BE2C (cell line): ENCODE data around the gene LILRA5. TPM values are rescaled to one million over a fixed set of nuclear protein-coding genes. Genes with fewer than 3 reads are reported as not detected.
"Not testable (repeated sequence)": the region's sequence is repeated elsewhere in the genome, so short reads cannot be mapped to it uniquely, and the experiment has no call there.

Experiments
- DNase-seq: peaks from one replicate; pipeline ENCODE4 v3.0.0-alpha.2; 2020
- H3K27me3 ChIP-seq: fragments of 250-450 bp; sonication (Bioruptor Pico); 2 replicates; pipeline ENCODE4 v1.5.1; 2020; ENCODE audit warnings: mild to moderate bottlenecking
- H3K36me3 ChIP-seq: fragments of 250-450 bp; sonication (Bioruptor Pico); 2 replicates; pipeline ENCODE4 v1.5.1; 2020; ENCODE audit warnings: mild to moderate bottlenecking
- H3K4me1 ChIP-seq: fragments of 250-450 bp; sonication (Bioruptor Pico); 2 replicates; pipeline ENCODE4 v1.5.1; 2020
- H3K4me3 ChIP-seq: 2 replicates; pipeline ENCODE4 v1.5.1; 2011; ENCODE audit warnings: low read depth, low read length
- H3K9me3 ChIP-seq: fragments of 250-450 bp; sonication (Bioruptor Pico); 2 replicates; pipeline ENCODE4 v1.5.1; 2020
- polyA plus RNA-seq: library from polyadenylated mRNA; unstranded; fragments of >200 nt; gene quantifications from one replicate; pipeline ENCODE4 v1.2.1, GENCODE V29; 2012; ENCODE audit warnings: low read depth, missing spikeins; ENCODE audit not compliant: insufficient read length, insufficient read depth
- TF ChIP-seq, protein P1 (sequence below): IDR thresholded peaks from 2 replicates; pipeline ENCODE4 v1.5.1; 2012; ENCODE audit warnings: mild to moderate bottlenecking, low read depth, low read length

LILRA5 gene
- not detected for polyA plus RNA-seq

DNA sequence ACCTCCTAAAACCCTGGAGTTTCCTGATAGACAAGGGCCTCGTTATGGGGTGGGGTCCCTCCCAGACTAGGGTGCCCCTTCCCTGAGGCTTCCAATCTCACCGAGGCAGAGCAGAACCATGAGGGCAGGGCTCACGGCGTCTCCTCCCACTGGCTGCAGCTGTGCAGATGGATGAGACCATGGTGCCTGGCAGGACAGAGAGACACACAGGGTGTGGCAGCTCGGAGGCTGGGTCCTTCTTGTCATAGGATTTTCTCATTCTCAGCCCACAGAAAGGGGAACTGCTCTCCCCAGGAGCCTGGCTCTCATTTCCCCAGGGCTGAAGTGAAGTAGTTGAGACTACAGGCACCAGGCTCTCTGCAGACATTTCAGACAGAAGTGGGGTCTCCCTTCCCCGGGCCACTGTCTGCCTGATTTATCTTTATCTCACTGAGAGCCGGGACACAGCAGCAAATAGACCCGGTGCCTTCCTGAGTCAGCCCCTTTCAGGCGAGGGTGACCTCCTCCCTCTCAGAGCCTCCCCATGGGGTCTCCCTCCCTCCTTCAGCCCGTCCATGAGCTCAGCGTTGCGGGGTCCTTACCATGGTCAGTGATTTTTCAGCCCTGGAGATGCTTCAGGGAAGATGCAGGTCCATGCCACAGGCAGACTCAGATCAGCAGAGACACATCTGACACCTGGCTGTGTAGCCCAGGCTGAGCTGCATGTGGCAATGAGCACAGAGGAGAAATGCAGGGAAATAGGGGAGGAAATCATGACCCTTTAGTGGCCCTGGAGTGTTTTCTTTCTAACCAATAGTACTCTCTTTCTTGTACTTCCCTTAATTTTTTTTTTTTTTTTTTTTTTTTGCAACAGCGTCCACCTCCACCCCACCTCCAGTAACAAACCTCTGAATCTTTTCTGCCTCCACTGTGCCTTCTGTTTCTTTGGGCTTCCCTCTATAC lies at the start of gene LILRA5:
LILRA5 (minus strand) TSS at position 731 of the 942 bp plus-strand sequence; CDS start at position 584, 147 bp downstream.
- H3K27me3 ChIP-seq: peaks cover 21% of the 10 kb centered on the region
- no peak within 1 kb of the TSS for H3K4me3 ChIP-seq
- H3K4me1 ChIP-seq: no peaks in the 10 kb centered on the region
- no peaks in the 10 kb centered on the region for H3K36me3 ChIP-seq
- DNase-seq: no peak
- H3K9me3 ChIP-seq: no peaks in the 10 kb centered on the region
- TF ChIP-seq, protein P1, sequence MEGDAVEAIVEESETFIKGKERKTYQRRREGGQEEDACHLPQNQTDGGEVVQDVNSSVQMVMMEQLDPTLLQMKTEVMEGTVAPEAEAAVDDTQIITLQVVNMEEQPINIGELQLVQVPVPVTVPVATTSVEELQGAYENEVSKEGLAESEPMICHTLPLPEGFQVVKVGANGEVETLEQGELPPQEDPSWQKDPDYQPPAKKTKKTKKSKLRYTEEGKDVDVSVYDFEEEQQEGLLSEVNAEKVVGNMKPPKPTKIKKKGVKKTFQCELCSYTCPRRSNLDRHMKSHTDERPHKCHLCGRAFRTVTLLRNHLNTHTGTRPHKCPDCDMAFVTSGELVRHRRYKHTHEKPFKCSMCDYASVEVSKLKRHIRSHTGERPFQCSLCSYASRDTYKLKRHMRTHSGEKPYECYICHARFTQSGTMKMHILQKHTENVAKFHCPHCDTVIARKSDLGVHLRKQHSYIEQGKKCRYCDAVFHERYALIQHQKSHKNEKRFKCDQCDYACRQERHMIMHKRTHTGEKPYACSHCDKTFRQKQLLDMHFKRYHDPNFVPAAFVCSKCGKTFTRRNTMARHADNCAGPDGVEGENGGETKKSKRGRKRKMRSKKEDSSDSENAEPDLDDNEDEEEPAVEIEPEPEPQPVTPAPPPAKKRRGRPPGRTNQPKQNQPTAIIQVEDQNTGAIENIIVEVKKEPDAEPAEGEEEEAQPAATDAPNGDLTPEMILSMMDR: no peak

DNA sequence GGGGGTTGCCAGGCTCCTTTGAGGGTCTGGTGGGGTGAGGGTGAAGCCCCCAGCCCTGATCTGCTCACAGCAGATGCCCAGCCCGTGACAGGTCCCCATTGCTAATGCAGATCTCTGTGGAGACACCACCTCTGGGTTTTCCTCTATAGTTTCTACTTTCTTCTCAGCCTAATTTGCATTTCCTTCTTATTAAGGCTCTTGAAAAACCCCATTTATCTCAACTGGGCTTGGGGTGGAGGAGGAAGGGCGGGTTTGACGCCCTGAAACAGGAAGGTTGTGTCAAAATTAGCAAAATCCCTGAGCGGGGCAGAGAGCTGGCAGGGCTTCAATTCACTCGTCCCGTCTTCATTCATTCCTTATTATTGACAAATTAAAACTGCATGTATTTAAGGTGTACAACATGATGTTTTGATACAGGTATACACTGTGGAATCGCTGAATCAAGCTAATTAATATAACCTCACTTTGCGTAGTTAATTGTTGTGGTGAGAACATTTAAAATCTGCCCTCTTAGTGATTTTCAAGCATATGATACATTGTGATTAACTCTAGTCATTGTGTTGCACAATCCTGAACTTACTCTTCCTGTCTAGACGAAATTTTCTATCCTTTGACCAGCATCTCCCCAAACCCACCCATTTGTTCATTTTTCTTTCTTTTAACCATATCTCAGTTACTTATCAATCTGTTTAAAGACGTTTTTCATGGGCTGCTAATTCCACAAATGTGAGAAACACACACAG lies 48.9 kb upstream of the LILRA5 start:
- H3K9me3 ChIP-seq, H3K36me3 ChIP-seq, H3K4me3 ChIP-seq, DNase-seq, H3K4me1 ChIP-seq: not testable (repeated sequence)
- H3K27me3 ChIP-seq: peaks cover 19% of the 10 kb centered on the region

DNA sequence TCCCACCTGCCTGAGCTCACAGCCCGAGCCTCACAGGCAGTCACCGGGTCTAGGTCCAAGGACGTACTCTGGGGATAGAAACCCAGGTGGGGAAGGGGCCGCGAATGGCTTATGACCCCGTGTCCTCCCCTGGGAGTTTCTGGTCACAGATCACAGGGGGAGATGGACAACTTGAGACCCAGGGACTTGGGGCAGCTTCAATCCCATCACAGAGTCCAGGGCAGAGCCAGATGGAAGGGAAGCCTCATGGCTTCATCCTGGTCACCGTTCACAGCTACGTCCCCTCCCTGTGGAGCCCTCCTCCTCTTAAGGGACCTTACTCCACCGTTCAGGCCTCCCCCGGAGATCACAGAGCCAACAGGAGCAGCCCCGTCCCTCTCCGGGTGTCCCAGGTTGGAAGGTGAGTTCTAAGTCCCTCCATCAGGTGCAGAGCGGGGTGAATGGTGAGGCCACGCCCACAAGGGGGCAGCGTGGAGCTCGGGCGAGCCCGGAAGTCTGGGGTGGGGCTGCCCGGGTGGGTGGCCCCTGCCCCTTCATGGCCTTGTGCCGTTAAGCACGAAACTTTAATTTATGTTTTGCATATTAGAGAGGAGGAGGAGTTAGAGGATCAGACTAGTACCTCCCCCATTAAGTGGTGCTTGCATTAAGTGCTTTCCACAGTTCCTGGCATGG lies 46.3 kb upstream of the LILRA5 start:
- TF ChIP-seq, protein P1: 0 out of 2 replicates have a peak, but pooled peaks have one; percentile 6
- not testable (repeated sequence) for H3K4me1 ChIP-seq, H3K36me3 ChIP-seq, H3K9me3 ChIP-seq, H3K27me3 ChIP-seq, H3K4me3 ChIP-seq
- peak; percentile 48 for DNase-seq

DNA sequence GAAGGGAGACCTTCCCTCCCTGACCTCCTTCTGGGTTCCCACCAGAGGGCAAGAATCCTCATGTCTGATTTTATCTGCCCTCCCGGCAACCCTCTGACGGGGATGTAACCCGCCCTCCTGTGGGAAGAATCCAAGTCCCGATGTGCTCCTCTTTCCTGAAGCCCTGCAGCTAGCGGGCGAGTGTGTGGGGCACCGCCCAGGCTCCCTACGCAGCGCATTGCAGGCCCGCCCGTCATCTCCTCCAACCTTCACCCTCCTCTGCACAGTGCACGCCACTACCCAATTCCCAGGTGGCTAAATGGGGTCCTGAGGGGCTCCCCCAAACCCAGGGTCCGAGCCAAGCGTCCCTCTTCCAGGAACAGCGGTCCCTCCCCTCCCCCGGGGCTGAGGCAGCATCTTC lies 44.4 kb upstream of the LILRA5 start:
- H3K27me3 ChIP-seq: peaks cover 10% of the 10 kb centered on the region
- TF ChIP-seq, protein P1: no peak
- no peak overlapping the region for H3K4me3 ChIP-seq
- no peaks in the 10 kb centered on the region for H3K36me3 ChIP-seq
- H3K4me1 ChIP-seq: no peaks in the 10 kb centered on the region
- no peaks in the 10 kb centered on the region; the same call in 1 of the 2 replicates for H3K9me3 ChIP-seq
- no peak for DNase-seq

DNA sequence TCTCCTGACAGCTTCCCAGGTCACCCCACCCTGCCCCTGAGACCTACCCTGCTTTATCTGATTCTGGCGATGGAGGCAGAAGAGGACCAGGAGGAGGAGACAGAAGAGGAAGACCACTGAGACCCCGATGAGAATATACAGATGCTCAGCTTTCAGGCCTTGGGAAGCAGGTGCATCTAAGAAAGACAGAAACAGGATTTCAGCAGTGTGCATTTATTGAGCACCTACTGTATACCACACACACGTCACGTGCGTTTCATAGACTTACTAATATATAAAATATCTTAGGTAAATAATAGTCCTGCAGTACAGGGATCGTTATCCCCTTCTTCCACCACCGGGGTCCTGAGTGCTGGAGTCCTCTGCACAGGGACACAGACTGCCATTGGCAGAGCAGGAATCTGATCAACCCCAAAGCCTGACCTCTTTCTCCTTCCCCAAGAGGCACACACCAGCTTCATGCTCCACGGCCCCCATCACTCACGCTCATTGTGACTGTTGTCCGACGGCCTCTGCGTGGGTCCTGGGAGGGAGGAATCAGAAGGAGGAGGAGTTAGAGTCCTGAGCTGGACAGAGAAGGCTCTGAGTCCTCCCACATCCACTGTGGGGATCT lies 43.6 kb upstream of the LILRA5 start:
- Histone ChIP-seq H3K9me3 (no peaks in the 10 kb centered on the region; the same call in 1 of the 2 replicates), H3K4me1 (no peaks in the 10 kb centered on the region), H3K4me3 (no peak overlapping the region), H3K27me3 (peaks cover 16% of the 10 kb centered on the region), H3K36me3 (no peaks in the 10 kb centered on the region)
- no peak for DNase-seq
- TF ChIP-seq, protein P1: no peak

DNA sequence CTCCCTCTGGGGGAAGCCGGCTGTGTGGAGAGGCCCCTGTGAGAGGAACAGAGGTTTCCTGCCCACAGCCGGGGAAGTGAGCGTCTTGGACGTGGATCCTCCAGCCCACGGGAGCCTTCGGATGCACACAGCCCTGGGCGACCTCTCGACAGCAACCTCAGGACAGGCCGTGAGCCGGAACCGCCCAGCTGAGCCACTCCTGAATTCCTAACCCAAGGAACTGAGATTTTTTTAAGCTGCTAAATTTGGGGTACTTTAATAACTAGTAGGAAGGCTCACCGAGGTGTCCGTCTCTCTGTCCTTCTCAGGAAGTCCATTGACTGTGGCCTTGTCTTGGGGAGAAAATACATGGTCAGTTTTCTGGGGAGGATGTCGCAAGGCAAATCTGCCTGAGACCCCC lies 42.7 kb upstream of the LILRA5 start:
- DNase-seq: no peak
- TF ChIP-seq, protein P1: no peak
- Histone ChIP-seq H3K4me3 (no peak overlapping the region), H3K4me1 (no peaks in the 10 kb centered on the region), H3K36me3 (no peaks in the 10 kb centered on the region), H3K9me3 (no peaks in the 10 kb centered on the region; the same call in 1 of the 2 replicates), H3K27me3 (peaks cover 24% of the 10 kb centered on the region)
